OCI-M2 (cell line): ENCODE data around the gene AGBL2.
"Not testable (repeated sequence)": the region's sequence is repeated elsewhere in the genome, so short reads cannot be mapped to it uniquely, and the experiment has no call there.

Source experiments
- DNase-seq: peaks from one replicate; lab custom pipeline; 2025; ENCODE audit not compliant: unreplicated experiment; lab: John Stamatoyannopoulos, UW

Gene AGBL2

GRCh38 chr11:47688991-47689390 lies 26.2 kb downstream of the AGBL2 start:
- no peak for DNase-seq

GRCh38 chr11:47688111-47688510 lies 27.1 kb downstream of the AGBL2 start:
- DNase-seq, result no peak

- not testable (repeated sequence) for DNase-seq
These were observed 28.5 kb downstream of the AGBL2 start for GRCh38 chr11:47686704-47687103.

- DNase-seq, result no peak
These were observed 29.0 kb downstream of the AGBL2 start for GRCh38 chr11:47686151-47686550.

- DNase-seq, result no peak
These were observed 39.3 kb downstream of the AGBL2 start for GRCh38 chr11:47675851-47676250.

- no peak for DNase-seq
These were observed 42.9 kb downstream of the AGBL2 start for GRCh38 chr11:47672283-47672730.

- no peak for DNase-seq
These were observed 45.3 kb downstream of the AGBL2 start for GRCh38 chr11:47669856-47670255.

- no peak for DNase-seq
These were observed 46.5 kb downstream of the AGBL2 start for GRCh38 chr11:47668665-47669064.

- no peak for DNase-seq
These were observed 47.6 kb downstream of the AGBL2 start for GRCh38 chr11:47667555-47667954.

GRCh38 chr11:47667135-47667534 lies 48.0 kb downstream of the AGBL2 start:
- no peak for DNase-seq

- not testable (repeated sequence) for DNase-seq
These were observed 50.2 kb downstream of the AGBL2 start for GRCh38 chr11:47664936-47665335.

- no peak for DNase-seq
These were observed 53.9 kb downstream of the AGBL2 start for GRCh38 chr11:47661245-47661644.

GRCh38 chr11:47659276-47659675 lies 55.9 kb downstream of the AGBL2 start:
- DNase-seq, result no peak

GRCh38 chr11:47656260-47656885 lies 58.8 kb downstream of the AGBL2 start:
- no peak for DNase-seq

- no peak for DNase-seq
These were observed 63.2 kb downstream of the AGBL2 start for GRCh38 chr11:47651818-47652469.

GRCh38 chr11:47649276-47649675 lies 65.9 kb downstream of the AGBL2 start:
- no peak for DNase-seq

- no peak for DNase-seq
These were observed 69.2 kb downstream of the AGBL2 start for GRCh38 chr11:47646019-47646418.

GRCh38 chr11:47645500-47645899 lies 69.7 kb downstream of the AGBL2 start:
- no peak for DNase-seq

- DNase-seq, result peak; percentile 52
These were observed 72.9 kb downstream of the AGBL2 start, which contains the start of gene MTCH2 for GRCh38 chr11:47642099-47642855. MTCH2 (minus strand) TSS chr11:47642559; CDS start chr11:47642465, 94 bp downstream.

GRCh38 chr11:47641600-47642098 lies 73.5 kb downstream of the AGBL2 start:
- no peak for DNase-seq

GRCh38 chr11:47640506-47640905 lies 74.7 kb downstream of the AGBL2 start:
- not testable (repeated sequence) for DNase-seq

- not testable (repeated sequence) for DNase-seq
These were observed 78.8 kb downstream of the AGBL2 start for GRCh38 chr11:47636331-47636730.
